Small intestine (tissue), 7 donors: ENCODE results near the gene HOXC9. TPM values are rescaled to one million over a fixed set of nuclear protein-coding genes. Genes with fewer than 3 reads are reported as not detected.

Experiments used
- DNase-seq, 2 donors: peaks; one replicate each; pipeline versions ENCODE4 v3.0.0 to v3.0.0-alpha.2; 2013
- FAIRE-seq: peaks from 2 replicates; lab custom pipeline; 2012; peaks lifted over from hg19 to GRCh38; lab: Jason Lieb, UNC
- H3K27ac ChIP-seq, 3 donors: one replicate each; pipeline ENCODE4 v1.5.1; 2013; ENCODE audit warnings: low read length in 2 of 3, mild to moderate bottlenecking in 2 of 3, control low read depth in 1 of 3, inconsistent platforms in 1 of 3, low read depth in 1 of 3, moderate library complexity in 1 of 3
- H3K27me3 ChIP-seq, 3 donors: one replicate each; pipeline ENCODE4 v1.6.1; 2013; ENCODE audit warnings: low read length in 3 of 3, inconsistent platforms in 1 of 3; ENCODE audit not compliant: control insufficient read depth in 3 of 3, insufficient read depth in 3 of 3
- H3K36me3 ChIP-seq, 3 donors: one replicate each; pipeline ENCODE4 v1.6.1; 2013; ENCODE audit warnings: low read length in 3 of 3, inconsistent platforms in 1 of 3, low read depth in 1 of 3, mild to moderate bottlenecking in 1 of 3, moderate library complexity in 1 of 3; ENCODE audit not compliant: control insufficient read depth in 3 of 3, insufficient read depth in 2 of 3
- H3K4me1 ChIP-seq, 3 donors: one replicate each; pipeline ENCODE4 v1.6.1; 2013; ENCODE audit warnings: low read length in 2 of 3, inconsistent platforms in 1 of 3, low read depth in 1 of 3, mild to moderate bottlenecking in 1 of 3, moderate library complexity in 1 of 3; ENCODE audit not compliant: control insufficient read depth in 3 of 3, insufficient read depth in 2 of 3
- H3K4me3 ChIP-seq, 3 donors: one replicate each; pipeline ENCODE4 v1.5.1; 2013; ENCODE audit warnings: low read length in 3 of 3, control low read depth in 1 of 3, inconsistent platforms in 1 of 3, low read depth in 1 of 3, mild to moderate bottlenecking in 1 of 3, moderate library complexity in 1 of 3
- H3K9me3 ChIP-seq, 2 donors: one replicate each; pipeline ENCODE4 v1.6.1; 2013; ENCODE audit warnings: low read depth in 1 of 2, low read length in 1 of 2; ENCODE audit not compliant: control insufficient read depth in 2 of 2, insufficient read depth in 1 of 2
- WGBS, 3 donors: extraction: QIAGEN DNeasy Blood & Tissue Kit; methylation state at CpG; one replicate each; pipeline ENCODE4 v1.1.7; 2013; 5-methylcytosine and 5-hydroxymethylcytosine counted together
- polyA plus RNA-seq, 4 donors: library from polyadenylated mRNA; stranded (reverse) in 3 of 4; unstranded in 1 of 4; fragments of 200-250 nt in 3 of 4; fragments of 120-200 nt in 1 of 4; gene quantifications; one replicate each; pipeline versions ENCODE4 v1.2.1 to v1.2.3, GENCODE V29; 2013
- donor health status: healthy with polysubstance abuse.
- donor health status: control.
- donor health status: control.
- donor health status: Bipolar disorder and iron deficiency.
- donor health status: healthy.

Gene HOXC9
- polyA plus RNA-seq, 4 donors, result 2.2 TPM; not detected in 3

DNA sequence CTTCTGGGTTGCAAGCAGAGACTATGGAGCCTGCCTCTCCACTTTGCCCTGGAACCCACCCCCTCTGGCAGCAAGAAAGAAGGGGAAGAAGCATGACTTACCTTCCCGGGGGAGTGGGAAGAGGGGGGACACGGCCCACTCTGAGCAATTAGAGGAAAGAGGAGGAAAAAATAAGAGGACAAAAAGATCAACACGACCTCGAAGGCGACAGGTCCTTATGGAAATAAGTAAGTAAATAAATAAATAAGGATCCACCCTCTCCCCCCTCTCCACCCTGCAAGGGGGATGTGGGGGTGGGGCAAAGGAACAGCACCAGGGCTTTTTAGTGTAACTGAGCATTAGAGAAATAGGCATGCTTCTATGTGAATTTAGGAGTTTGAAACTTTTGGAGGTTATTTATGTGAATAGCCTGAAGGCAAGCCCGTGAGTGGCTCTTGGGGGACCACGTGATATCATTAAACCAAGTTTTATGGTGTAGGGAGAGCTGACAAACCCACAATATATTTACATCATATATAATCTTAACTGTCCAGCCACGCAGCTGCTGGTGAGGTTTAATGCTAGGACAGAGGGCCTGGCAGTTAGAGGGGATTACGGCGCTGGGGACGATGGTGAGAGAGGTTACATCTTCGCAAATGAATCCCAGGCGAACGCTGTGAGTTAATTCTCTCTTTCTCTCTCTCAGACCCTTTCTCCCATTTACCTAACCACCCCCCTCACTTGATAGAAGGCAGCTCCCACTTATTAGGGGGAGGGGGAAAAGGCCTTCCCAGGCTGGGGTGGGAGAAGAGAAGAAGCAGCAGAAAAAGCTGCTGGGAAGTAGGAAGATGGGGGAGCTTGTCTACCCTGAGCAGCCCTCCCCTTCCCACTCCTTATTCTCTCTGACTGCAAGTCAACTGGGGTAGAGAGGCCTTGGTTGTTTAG lies 37.7 kb downstream of the HOXC9 start:
- Histone ChIP-seq H3K27me3 (peaks cover 21 to 93% (median 30%) of the 10 kb centered on the region in 3 donors), H3K9me3 (no peaks in the 10 kb centered on the region), H3K4me1 (peaks cover 0 to 30% (median 0%) of the 10 kb centered on the region in 3 donors), H3K36me3 (peaks cover 0 to 12% (median 0%) of the 10 kb centered on the region in 3 donors), H3K4me3 (no peak overlapping the region), H3K27ac (peak overlapping the region in 1 of 3 donors; percentile 23)
- DNase-seq, result no peak
- FAIRE-seq, result no peak
- WGBS, 3 donors, result 50 to 53% (median 52%) methylated on average over 14 of the region's 14 CpGs

DNA sequence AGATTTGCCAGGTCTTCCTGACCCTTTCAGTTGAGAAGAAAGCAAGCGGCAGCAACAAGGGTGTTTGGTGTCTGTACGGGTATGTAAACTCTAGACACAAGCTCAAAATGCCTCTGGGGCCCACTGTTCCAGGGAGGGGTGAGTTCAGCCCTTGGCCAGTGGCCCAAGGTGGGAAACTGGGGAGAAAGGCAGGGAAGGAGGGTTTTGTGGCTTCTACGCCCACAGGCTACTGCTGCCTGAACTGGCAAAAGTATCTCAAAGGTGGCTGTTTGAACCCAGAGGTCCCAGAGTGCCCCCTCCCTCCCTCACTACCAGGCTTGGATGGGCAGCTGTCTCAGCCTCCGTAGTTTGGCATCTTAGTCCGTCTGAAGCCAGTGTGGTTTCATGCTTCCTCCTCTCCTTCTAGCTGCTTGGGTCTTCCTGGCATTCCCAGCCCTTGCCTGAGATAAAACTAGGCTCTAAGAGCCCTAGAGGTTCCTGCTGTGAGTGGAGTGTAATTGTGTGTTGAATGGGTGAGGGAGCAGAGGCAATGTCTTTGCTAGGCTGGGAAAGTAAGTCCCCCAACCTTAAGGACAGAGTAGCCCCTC lies 38.4 kb downstream of the HOXC9 start:
- DNase-seq, result no peak
- H3K4me1 ChIP-seq, result peaks cover 0 to 25% (median 0%) of the 10 kb centered on the region in 3 donors
- H3K4me3 ChIP-seq, result no peak overlapping the region
- no peak for FAIRE-seq
- no peaks in the 10 kb centered on the region for H3K9me3 ChIP-seq
- H3K27ac ChIP-seq, result peak overlapping the region in 2 of 3 donors; percentile 14 to 23
- WGBS, 3 donors, result 50 to 59% (median 54%) methylated on average over 5 of the region's 5 CpGs
- peaks cover 0 to 12% (median 0%) of the 10 kb centered on the region in 3 donors for H3K36me3 ChIP-seq
- H3K27me3 ChIP-seq, result peaks cover 17 to 92% (median 25%) of the 10 kb centered on the region in 3 donors

DNA sequence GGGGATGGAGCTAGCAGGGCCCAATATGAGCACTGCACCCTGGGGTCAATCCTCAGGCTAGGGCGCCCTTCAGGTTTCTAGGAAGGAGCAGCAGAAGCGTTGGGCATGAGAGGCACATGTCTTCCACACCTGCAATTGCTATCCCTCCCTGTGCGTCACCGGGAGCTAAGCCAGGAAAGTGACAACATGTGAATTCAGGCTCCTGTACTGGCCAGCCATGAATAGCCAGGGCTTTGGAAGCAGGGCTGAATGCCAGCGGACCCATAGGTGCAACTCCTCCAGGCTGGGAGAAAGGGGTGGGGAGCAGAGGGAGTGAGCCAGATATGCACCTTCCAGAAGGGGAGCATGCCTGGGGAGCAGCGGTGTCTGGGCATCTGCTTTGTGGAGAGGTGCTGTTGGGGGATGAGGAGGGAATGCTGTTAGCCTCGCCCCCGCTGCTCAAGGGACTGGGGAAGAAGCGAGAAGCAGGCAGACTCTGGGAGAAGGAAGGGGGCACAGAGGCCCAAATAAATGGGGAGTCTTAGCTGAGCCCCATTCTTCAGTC lies 39.0 kb downstream of the HOXC9 start:
- H3K4me1 ChIP-seq, result peaks cover 0 to 21% (median 0%) of the 10 kb centered on the region in 3 donors
- no peak for FAIRE-seq
- H3K9me3 ChIP-seq, result no peaks in the 10 kb centered on the region
- H3K36me3 ChIP-seq, result peaks cover 0 to 12% (median 0%) of the 10 kb centered on the region in 3 donors
- no peak for DNase-seq
- peak overlapping the region; percentile 5 to 57 (median 17) for H3K27ac ChIP-seq
- H3K4me3 ChIP-seq, result no peak overlapping the region
- 36 to 55% (median 47%) methylated on average over 8 to 9 of the region's 9 CpGs for WGBS, 3 donors
- peaks cover 16 to 91% (median 23%) of the 10 kb centered on the region in 3 donors for H3K27me3 ChIP-seq

DNA sequence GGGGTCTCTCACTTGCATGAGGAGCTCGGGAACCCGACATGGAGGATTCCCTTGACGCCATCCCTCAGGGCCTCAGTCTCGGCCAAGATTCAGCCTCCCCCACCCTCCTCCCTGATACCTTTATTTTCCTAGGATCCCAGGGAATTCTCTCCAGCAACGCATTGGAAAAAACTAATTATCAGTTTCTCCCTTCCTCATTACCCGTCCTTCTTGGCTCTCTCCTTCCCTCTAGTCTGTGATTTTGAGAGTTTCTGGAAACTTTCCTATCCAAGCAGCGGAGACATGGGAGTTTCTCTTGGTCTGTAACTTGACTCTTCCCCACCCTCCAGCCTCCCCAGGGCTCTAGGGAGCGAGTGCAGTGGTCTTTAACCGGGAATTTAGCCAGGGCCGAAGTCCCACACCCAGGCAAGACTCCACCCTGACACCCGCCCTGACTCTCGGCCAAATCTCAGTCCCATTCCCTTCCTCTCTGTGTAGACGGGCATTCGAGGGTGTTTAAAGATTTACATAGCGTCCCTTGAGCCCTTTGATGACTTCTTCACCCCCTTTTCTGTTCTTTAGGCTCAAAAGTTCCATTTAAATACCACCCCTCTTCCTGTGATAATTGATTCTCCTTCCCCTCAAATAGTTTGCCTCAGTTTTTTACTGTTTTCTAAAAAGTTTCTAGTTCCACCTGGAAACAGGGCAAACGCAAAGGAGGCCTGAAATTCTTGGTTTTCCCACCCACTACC lies 39.6 kb downstream of the HOXC9 start:
- H3K4me1 ChIP-seq, result peaks cover 0 to 20% (median 0%) of the 10 kb centered on the region in 3 donors
- peaks cover 10 to 85% (median 25%) of the 10 kb centered on the region in 3 donors for H3K27me3 ChIP-seq
- WGBS, 3 donors, result 21 to 27% (median 22%) methylated on average over 16 of the region's 16 CpGs
- DNase-seq, result no peak
- no peaks in the 10 kb centered on the region for H3K9me3 ChIP-seq
- no peak for FAIRE-seq
- no peak overlapping the region for H3K4me3 ChIP-seq
- peaks cover 0 to 10% (median 0%) of the 10 kb centered on the region in 3 donors for H3K36me3 ChIP-seq
- H3K27ac ChIP-seq, result peak overlapping the region; percentile 5 to 60 (median 57)

DNA sequence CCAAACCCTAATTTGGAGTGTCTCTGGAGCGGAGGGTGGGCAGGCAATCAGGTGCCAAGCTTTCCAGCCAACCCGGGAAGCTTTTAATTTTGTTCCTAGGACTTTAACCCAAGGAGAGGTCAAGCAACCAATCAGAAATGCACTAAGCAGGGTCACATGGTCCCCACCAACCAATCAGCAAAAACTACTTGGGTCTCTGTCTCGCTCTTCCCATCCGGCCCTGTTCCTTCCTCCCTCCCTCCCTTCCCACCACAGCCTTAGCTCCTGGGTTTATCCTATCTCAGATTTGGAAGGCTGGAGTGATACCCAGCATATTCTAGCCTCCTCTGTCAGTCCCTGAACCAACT lies 40.2 kb downstream of the HOXC9 start:
- DNase-seq, result peak in 1 of 2 donors; percentile 22
- H3K27ac ChIP-seq, result no peak overlapping the region
- no peak overlapping the region for H3K4me3 ChIP-seq
- peaks cover 9 to 84% (median 23%) of the 10 kb centered on the region in 3 donors for H3K27me3 ChIP-seq
- no peak for FAIRE-seq
- H3K4me1 ChIP-seq, result peaks cover 0 to 20% (median 0%) of the 10 kb centered on the region in 3 donors
- 41 to 48% (median 43%) methylated on average over 4 of the region's 4 CpGs for WGBS, 3 donors
- H3K36me3 ChIP-seq, result peaks cover 0 to 6% (median 0%) of the 10 kb centered on the region in 3 donors
- no peaks in the 10 kb centered on the region for H3K9me3 ChIP-seq

DNA sequence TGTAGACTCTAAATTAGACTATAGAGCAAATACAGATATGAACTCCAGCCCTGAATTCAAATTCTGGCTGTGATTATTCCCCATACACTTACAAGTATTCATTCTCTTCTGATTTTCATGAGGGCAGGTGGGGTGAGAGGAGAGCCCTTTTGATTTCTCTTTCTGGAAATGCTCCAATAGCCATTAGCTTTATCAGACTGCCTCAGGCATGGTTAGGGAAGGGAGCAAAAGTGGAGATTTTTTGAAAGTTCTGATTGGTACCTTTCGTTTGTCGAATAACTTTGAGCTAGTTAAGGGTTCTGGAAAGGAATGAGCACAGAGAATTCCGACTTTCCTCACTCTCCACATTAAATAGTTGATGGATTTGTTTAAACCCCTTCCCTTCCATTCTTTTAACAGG lies 40.7 kb downstream of the HOXC9 start:
- H3K27ac ChIP-seq, result no peak overlapping the region
- no peak for FAIRE-seq
- H3K27me3 ChIP-seq, result peaks cover 6 to 80% (median 23%) of the 10 kb centered on the region in 3 donors
- H3K9me3 ChIP-seq, result no peaks in the 10 kb centered on the region
- H3K4me3 ChIP-seq, result no peak overlapping the region
- H3K36me3 ChIP-seq, result peaks cover 0 to 3% (median 0%) of the 10 kb centered on the region in 3 donors
- H3K4me1 ChIP-seq, result peaks cover 0 to 20% (median 0%) of the 10 kb centered on the region in 3 donors
- DNase-seq, result no peak
- WGBS, 3 donors, result 52 to 71% (median 61%) methylated on average over 3 of the region's 3 CpGs

DNA sequence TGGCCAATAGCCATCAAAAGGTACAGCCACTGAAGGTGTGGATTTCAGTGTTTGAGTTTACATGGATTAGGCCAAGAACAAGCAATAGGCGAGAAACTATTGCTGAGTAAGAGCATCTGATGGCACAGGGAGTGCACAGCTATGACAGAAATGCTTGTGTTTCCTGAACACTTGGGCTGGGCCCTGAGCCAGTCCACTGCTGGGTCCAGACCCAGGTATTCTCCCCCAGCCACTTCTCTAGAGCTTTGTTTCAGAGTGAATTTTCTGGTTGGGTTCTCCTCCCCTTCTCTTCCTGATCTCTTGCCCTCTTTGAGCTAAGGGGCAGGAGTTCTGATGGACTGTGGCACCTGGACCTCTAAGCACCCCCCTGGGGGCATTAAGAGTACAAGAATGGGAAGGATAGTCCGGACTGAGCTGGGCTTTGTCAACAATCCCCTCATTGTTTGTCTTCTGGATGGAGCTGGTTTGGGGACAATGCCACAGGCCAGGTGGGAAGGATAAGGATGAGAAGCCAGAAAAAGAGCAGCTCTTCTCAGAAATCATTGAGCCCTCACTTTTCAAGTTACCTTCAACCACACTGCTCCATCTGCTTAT lies 41.2 kb downstream of the HOXC9 start:
- DNase-seq, result no peak
- Histone ChIP-seq H3K9me3 (no peaks in the 10 kb centered on the region), H3K4me3 (no peak overlapping the region), H3K4me1 (peaks cover 0 to 20% (median 0%) of the 10 kb centered on the region in 3 donors), H3K36me3 (peaks cover 0 to 3% (median 0%) of the 10 kb centered on the region in 3 donors), H3K27ac (no peak overlapping the region), H3K27me3 (peaks cover 6 to 80% (median 23%) of the 10 kb centered on the region in 3 donors)
- WGBS, 3 donors, result 51 to 68% (median 54%) methylated on average over 2 of the region's 2 CpGs
- no peak for FAIRE-seq
